Retinal pigment epithelial cell (primary cell): Measurements from ENCODE around the gene MANEA.
A peak's percentile ranks its signal among the peaks of the same experiment; 100 is the strongest.
"Not testable (repeated sequence)": the region's sequence is repeated elsewhere in the genome, so short reads cannot be mapped to it uniquely, and the experiment has no call there.

Experiments used
- DNase-seq: peaks from one replicate; pipeline ENCODE4 v3.0.0-alpha.2; 2010; ENCODE audit warnings: low read depth
- H3K4me3 ChIP-seq: 2 replicates; pipeline ENCODE4 v1.5.1; 2011; ENCODE audit warnings: mild to moderate bottlenecking, low read length, control low read depth, moderate library complexity
- CTCF ChIP-seq: conservative IDR thresholded peaks from 2 replicates; pipeline ENCODE4 v1.5.1; 2011; ENCODE audit warnings: low read depth, low read length, control low read depth, inconsistent platforms

The MANEA gene

GRCh38 chr6:95569560-95569959, 7.8 kb upstream of the MANEA start:
- no peak overlapping the region for H3K4me3 ChIP-seq
- DNase-seq = no peak
- TF ChIP-seq CTCF = no peak

GRCh38 chr6:95572098-95572497, 5.2 kb upstream of the MANEA start:
- no peak for DNase-seq
- no peak overlapping the region for H3K4me3 ChIP-seq
- no peak for TF ChIP-seq CTCF

- no peak overlapping the region for H3K4me3 ChIP-seq
- TF ChIP-seq CTCF = no peak
- no peak for DNase-seq
Measured at GRCh38 chr6:95574811-95575210, 2.5 kb upstream of the MANEA start.

- TF ChIP-seq CTCF = no peak
- peak overlapping the region; percentile 93 for H3K4me3 ChIP-seq
- no peak for DNase-seq
Measured at GRCh38 chr6:95576218-95576997, 927 bp upstream of the MANEA start.

- no peak for DNase-seq
- no peak for TF ChIP-seq CTCF
- H3K4me3 ChIP-seq = peak overlapping the region; percentile 93
Measured at GRCh38 chr6:95576998-95577303, 384 bp upstream of the MANEA start.

- peak overlapping the region; percentile 93 for H3K4me3 ChIP-seq
- no peak for TF ChIP-seq CTCF
- DNase-seq = no peak
Measured at GRCh38 chr6:95578106-95578410, 723 bp downstream of the MANEA start.

GRCh38 chr6:95581073-95581472, 3.7 kb downstream of the MANEA start:
- no peak for TF ChIP-seq CTCF
- no peak overlapping the region for H3K4me3 ChIP-seq
- DNase-seq = no peak

- not testable (repeated sequence) for DNase-seq, H3K4me3 ChIP-seq
Measured at GRCh38 chr6:95584226-95584625, 6.9 kb downstream of the MANEA start.
